Right lobe of liver (tissue), 6 donors: ENCODE results near the gene ZFPL1. TPM values are rescaled to one million over a fixed set of nuclear protein-coding genes. Genes with fewer than 3 reads are reported as not detected.

Source experiments
- ATAC-seq, 4 donors: fragments of 200-7000 bp; cut with Tn5 transposase; one replicate each; pipeline ENCODE4 v1.9.1; 2020; ENCODE audit warnings: mild to moderate bottlenecking in 4 of 4, moderate library complexity in 4 of 4
- DNase-seq, 3 donors: peaks; one replicate each; pipeline ENCODE4 v3.0.0-alpha.2; 2020
- H3K27ac ChIP-seq, 3 donors: fragments of 200-600 bp; one replicate each; pipeline ENCODE4 v1.8.0; 2022
- H3K27me3 ChIP-seq, 2 donors: fragments of 200-600 bp; one replicate each; pipeline ENCODE4 v1.8.0; 2022
- H3K36me3 ChIP-seq, 4 donors: fragments of 200-600 bp; sonication (generic) in 1 of 4; one replicate each; pipeline versions ENCODE4 v1.5.1 to v1.8.0; 2017 to 2022; ENCODE audit warnings: control low read depth in 1 of 4
- H3K4me1 ChIP-seq, 4 donors: fragments of 200-600 bp; sonication (generic) in 1 of 4; one replicate each; pipeline versions ENCODE4 v1.5.1 to v1.8.0; 2017 to 2022; ENCODE audit warnings: control low read depth in 1 of 4
- H3K4me3 ChIP-seq, 3 donors: fragments of 200-600 bp; one replicate each; pipeline ENCODE4 v1.8.0; 2022
- H3K9me3 ChIP-seq, 4 donors: fragments of 200-600 bp; sonication (generic) in 1 of 4; one replicate each; pipeline versions ENCODE4 v1.5.1 to v1.8.0; 2017 to 2022; ENCODE audit warnings: control low read depth in 1 of 4
- POLR2A ChIP-seq: fragments of 450-650 bp; IDR thresholded peaks from one replicate; pipeline ENCODE4 v1.6.1; 2017; ENCODE audit warnings: antibody characterized with exemption, mild to moderate bottlenecking
- WGBS: methylation state at CpG from one replicate; pipeline ENCODE4 v1.1.6; 2018; ENCODE audit warnings: low coverage, low lambda C conversion rate; ENCODE audit not compliant: insufficient coverage; ENCODE audit errors: missing lambda C conversion rate; 5-methylcytosine and 5-hydroxymethylcytosine counted together
- intact Hi-C, 2 donors: fragments of 100-400 bp; cut with DNase I; formaldehyde crosslinking; loops; one replicate each; pipeline versions ENCODE4 v1.11.2 to v1.14.1; 2022
- total RNA-seq, 6 experiments: library from RNA; depleted of rRNA in 2 of 6; stranded (reverse); fragments of >200 nt in 2 of 6; fragmentation: NEBNext Ultra II Directional in 3 of 6; extraction: Animal tissue kit (Norgen Biotek cat#: 25700) in 3 of 6; gene quantifications; one replicate each; pipeline versions ENCODE4 v1.1.0 to v1.2.4, GENCODE V29; 2016 to 2023
- TF ChIP-seq, protein P1 (sequence below), 4 donors: fragments of 200-600 bp in 3 of 4; fragments of 450-650 bp in 1 of 4; IDR thresholded peaks; one replicate each; pipeline versions ENCODE4 v1.5.1 to v1.8.0; 2016 to 2022; ENCODE audit warnings: antibody characterized with exemption in 4 of 4, mild to moderate bottlenecking in 2 of 4
- donor health status: DM: no; HTN: yes; CAD: no.
- donor health status: DM: no; HTN: no; CAD: no.
- donor health status: DM: no; HTN: no; CAD: no.
- donor health status: DM: no; HTN: yes; CAD: no.
- donor health status: DM: no; HTN: yes; CAD: no.

The ZFPL1 gene
- total RNA-seq, 6 experiments from 2014 or later: 15.4 to 22.4 (median 18.0) TPM

DNA sequence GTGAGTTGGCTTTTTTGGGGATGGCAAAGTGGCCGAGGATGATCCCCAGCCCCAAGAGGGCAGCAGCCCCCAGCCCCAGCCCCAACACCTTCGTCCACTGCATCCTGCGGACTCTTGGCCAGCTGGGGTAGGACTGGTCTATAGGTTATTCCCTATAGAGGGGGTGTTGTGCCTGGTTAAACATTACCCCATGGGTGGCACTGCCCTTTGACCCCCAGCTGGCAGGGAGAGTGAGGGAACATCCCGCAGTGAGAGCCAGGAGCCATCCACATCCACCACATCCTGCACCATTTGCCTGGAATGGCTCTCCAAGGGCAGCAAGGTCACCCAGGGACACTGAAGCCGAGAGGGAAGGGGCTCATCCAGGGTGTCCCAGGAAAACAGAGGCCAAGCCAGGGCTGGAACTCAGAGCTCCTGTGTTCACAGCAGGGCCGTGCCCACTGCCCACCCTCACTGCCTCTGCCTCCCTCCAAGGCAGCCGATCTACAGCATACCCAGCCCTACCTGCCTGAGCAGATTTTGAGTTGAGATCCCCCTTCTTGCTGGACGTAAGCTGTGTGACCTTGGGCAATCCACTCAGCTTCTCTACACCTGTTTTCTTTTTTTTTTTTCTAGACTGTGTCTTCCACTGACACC, 25.5 kb upstream of the ZFPL1 start, which contains the start of gene NAALADL1:
Gene NAALADL1 (minus strand): TSS at position 135 of the 636 bp plus-strand sequence. CDS start 32 bp downstream, at position 103.
- intact Hi-C loops: no loop called here
- WGBS: 50% methylated on average over 1 of the region's 8 CpGs
- Histone ChIP-seq H3K9me3 (no peaks in the 10 kb centered on the region), H3K4me3 (no peak within 1 kb of the TSS), H3K27ac (no peak within 1 kb of the TSS), H3K27me3 (no peaks in the 10 kb centered on the region), H3K4me1 (no peaks in the 10 kb centered on the region), H3K36me3 (no peaks in the 10 kb centered on the region)
- TF ChIP-seq, protein P1, sequence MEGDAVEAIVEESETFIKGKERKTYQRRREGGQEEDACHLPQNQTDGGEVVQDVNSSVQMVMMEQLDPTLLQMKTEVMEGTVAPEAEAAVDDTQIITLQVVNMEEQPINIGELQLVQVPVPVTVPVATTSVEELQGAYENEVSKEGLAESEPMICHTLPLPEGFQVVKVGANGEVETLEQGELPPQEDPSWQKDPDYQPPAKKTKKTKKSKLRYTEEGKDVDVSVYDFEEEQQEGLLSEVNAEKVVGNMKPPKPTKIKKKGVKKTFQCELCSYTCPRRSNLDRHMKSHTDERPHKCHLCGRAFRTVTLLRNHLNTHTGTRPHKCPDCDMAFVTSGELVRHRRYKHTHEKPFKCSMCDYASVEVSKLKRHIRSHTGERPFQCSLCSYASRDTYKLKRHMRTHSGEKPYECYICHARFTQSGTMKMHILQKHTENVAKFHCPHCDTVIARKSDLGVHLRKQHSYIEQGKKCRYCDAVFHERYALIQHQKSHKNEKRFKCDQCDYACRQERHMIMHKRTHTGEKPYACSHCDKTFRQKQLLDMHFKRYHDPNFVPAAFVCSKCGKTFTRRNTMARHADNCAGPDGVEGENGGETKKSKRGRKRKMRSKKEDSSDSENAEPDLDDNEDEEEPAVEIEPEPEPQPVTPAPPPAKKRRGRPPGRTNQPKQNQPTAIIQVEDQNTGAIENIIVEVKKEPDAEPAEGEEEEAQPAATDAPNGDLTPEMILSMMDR (IDR thresholded peaks at IDR 0.05): no peak
- TF ChIP-seq POLR2A: no peak
- peak in 1 of 4 donors; percentile 36 for ATAC-seq
- DNase-seq: no peak

DNA sequence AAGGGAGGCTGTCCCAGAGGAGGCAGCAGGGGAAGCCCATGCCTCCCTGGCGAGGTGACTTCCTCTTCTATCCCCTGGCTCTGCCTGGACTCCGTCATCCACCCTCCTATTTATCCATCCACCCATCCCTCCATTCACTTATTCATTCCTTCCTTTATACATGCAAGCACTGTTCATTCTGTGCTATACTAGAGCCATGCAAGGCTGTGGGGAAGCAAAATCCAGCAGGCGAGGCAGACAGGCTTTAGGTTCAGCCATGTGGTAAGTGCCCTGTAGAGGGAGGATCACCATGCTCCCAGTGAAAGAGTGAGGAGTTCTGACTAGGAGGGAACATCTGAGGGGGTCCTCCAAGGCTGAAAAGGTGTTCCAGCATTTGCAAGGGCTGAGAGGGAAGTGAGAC, 24.5 kb upstream of the ZFPL1 start:
- no peaks in the 10 kb centered on the region for H3K9me3 ChIP-seq
- WGBS: 64% methylated on average over 3 of the region's 3 CpGs
- DNase-seq (no peak), ATAC-seq (no peak)
- H3K4me3 ChIP-seq: no peak overlapping the region
- H3K4me1 ChIP-seq: no peaks in the 10 kb centered on the region
- no peak overlapping the region for H3K27ac ChIP-seq
- H3K27me3 ChIP-seq: no peaks in the 10 kb centered on the region
- TF ChIP-seq, protein P1 (IDR thresholded peaks at IDR 0.05): no peak
- no peak for TF ChIP-seq POLR2A
- intact Hi-C loops: no loop called here
- H3K36me3 ChIP-seq: no peaks in the 10 kb centered on the region

DNA sequence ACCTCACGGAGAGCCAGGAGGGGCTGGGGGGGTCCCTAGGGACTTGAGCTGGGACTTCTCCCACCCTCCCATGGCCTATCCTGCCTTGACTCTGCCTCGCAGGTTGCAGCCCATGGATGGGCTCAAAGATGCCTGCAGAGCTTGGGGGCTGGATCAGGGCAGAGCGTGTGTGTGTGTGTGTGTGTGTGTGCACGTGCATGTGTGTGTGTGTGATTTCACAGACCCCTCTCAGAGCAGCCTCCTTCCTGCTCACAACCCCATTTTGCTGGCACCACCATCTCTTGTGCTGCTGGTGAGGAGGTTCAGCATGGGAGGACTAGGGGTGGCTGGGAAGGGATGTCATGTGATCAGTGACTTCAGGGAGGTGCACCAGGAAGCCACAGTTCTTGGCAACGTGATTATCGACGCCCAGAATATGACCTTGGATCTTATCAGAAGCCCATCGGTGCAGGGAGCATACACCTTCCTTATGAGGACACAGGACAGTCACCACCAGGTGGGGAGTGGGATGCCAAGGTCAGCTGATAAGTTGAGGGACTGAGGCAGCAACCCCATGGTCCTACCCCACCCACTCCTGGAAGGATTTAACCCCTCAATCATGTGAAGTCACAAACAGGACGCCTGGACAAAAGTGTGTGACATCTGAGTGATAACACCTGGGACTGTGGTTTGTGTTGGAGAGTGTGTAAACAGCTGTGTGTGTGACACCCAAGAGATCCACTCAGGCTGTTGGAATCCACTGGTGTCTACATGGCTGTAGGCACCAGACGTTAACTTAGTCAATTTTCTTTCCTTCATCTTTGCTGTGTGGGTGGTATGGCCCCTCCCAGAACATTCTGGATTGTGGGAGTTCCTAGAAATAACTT, 23.8 kb upstream of the ZFPL1 start:
- Histone ChIP-seq H3K27ac (no peak overlapping the region), H3K4me1 (no peaks in the 10 kb centered on the region), H3K4me3 (no peak overlapping the region), H3K36me3 (no peaks in the 10 kb centered on the region), H3K27me3 (no peaks in the 10 kb centered on the region), H3K9me3 (no peaks in the 10 kb centered on the region)
- intact Hi-C loops: no loop called here
- no peak for TF ChIP-seq POLR2A
- TF ChIP-seq, protein P1 (IDR thresholded peaks at IDR 0.05): no peak
- WGBS: 37% methylated on average over 3 of the region's 10 CpGs
- DNase-seq: no peak
- ATAC-seq: no peak

DNA sequence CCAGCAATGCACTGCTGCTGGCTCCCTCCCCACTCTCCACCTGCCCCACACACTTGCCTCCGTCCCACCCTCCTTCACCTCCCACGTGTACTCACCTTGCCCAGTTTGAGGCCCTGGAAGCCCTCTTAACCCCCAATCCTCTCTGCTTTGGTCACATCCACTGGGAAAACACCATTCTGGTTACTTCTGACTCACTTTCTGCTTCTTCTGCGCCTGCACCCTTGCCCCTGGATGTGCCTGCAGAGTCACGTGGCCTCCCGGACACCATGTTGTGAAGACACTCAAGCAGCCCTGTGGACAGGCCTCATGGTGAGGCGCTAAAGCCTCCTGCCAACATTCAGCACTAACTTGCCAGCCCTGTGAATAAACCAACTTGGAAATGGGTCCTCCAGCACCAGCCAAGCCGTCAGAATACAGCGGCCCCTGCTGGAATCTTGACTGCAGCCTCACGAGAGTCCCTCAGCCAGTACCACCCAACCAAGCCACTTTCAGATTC, 23.1 kb upstream of the ZFPL1 start:
- ATAC-seq: peak in 1 of 4 donors; percentile 24
- H3K27ac ChIP-seq: no peak overlapping the region
- no peak for DNase-seq
- no peaks in the 10 kb centered on the region for H3K9me3 ChIP-seq
- H3K4me3 ChIP-seq: no peak overlapping the region
- TF ChIP-seq POLR2A: no peak
- TF ChIP-seq, protein P1 (IDR thresholded peaks at IDR 0.05): no peak
- H3K4me1 ChIP-seq: no peaks in the 10 kb centered on the region
- 74% methylated on average over 8 of the region's 9 CpGs for WGBS
- no peaks in the 10 kb centered on the region for H3K27me3 ChIP-seq
- intact Hi-C loops: no loop called here
- H3K36me3 ChIP-seq: no peaks in the 10 kb centered on the region
